MM.1S (cell line): Measurements from ENCODE around the gene SPPL3.

Experiments
- EZH2 ChIP-seq: fragments of 300-600 bp; sonication (generic); optimal IDR thresholded peaks from 2 replicates; pipeline ENCODE3; 2017; ENCODE audit warnings: low read depth, mild to moderate bottlenecking, antibody characterized with exemption, low read length, mixed read lengths
- EZH2phosphoT487 ChIP-seq: fragments of 300-600 bp; sonication (generic); IDR thresholded peaks from 2 replicates; pipeline ENCODE4 v1.6.1; 2018; ENCODE audit warnings: antibody characterized with exemption, low read length
- TF ChIP-seq, protein P1 (sequence below): fragments of 300-600 bp; sonication (generic); IDR thresholded peaks from 2 replicates; pipeline ENCODE4 v1.5.1; 2016; ENCODE audit warnings: antibody characterized with exemption, low read length, mixed read lengths

GRCh38 chr12:120775862-120776552, 128.2 kb downstream of the SPPL3 start:
- TF ChIP-seq, protein P1, sequence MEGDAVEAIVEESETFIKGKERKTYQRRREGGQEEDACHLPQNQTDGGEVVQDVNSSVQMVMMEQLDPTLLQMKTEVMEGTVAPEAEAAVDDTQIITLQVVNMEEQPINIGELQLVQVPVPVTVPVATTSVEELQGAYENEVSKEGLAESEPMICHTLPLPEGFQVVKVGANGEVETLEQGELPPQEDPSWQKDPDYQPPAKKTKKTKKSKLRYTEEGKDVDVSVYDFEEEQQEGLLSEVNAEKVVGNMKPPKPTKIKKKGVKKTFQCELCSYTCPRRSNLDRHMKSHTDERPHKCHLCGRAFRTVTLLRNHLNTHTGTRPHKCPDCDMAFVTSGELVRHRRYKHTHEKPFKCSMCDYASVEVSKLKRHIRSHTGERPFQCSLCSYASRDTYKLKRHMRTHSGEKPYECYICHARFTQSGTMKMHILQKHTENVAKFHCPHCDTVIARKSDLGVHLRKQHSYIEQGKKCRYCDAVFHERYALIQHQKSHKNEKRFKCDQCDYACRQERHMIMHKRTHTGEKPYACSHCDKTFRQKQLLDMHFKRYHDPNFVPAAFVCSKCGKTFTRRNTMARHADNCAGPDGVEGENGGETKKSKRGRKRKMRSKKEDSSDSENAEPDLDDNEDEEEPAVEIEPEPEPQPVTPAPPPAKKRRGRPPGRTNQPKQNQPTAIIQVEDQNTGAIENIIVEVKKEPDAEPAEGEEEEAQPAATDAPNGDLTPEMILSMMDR: no peak
- TF ChIP-seq EZH2 (no peak), EZH2phosphoT487 (no peak)
